HepG2 (cell line): Measurements from ENCODE around the gene MEI1. TPM values are rescaled to one million over a fixed set of nuclear protein-coding genes. Genes with fewer than 3 reads are reported as not detected.

Experiments
- ATF7-NPFF ChIP-seq: sonication (generic); formaldehyde crosslinking; IDR thresholded peaks from 2 replicates; pipeline ENCODE4 v1.8.1; 2023; ENCODE audit warnings: mild to moderate bottlenecking, low read depth, missing genetic modification reagents, moderate library complexity
- ELK4 ChIP-seq: sonication (generic); formaldehyde crosslinking; IDR thresholded peaks from 2 replicates; pipeline ENCODE4 v1.9.0; 2021; ENCODE audit warnings: missing genetic modification reagents, borderline replicate concordance
- FIP1L1 ChIP-seq: fragments of 200-400 bp; formaldehyde crosslinking; IDR thresholded peaks from 2 replicates; pipeline ENCODE4 v1.6.1; 2018; ENCODE audit warnings: low read depth, mild to moderate bottlenecking, low read length, moderate library complexity, borderline replicate concordance; ENCODE audit not compliant: insufficient read depth
- HNF4A ChIP-seq: sonication (generic); formaldehyde crosslinking; IDR thresholded peaks from 2 replicates; pipeline ENCODE4 v1.4.0; 2020; ENCODE audit warnings: missing genetic modification reagents
- IRF2 ChIP-seq: IDR thresholded peaks from 2 replicates; pipeline ENCODE4 v1.6.1; 2018; ENCODE audit warnings: missing genetic modification reagents, missing compliant biosample characterization
- JUNB ChIP-seq: sonication (generic); formaldehyde crosslinking; IDR thresholded peaks from 2 replicates; pipeline ENCODE4 v1.8.0; 2022; ENCODE audit warnings: missing genetic modification reagents, mild to moderate bottlenecking, borderline replicate concordance
- KLF15 ChIP-seq: sonication (generic); formaldehyde crosslinking; IDR thresholded peaks from 2 replicates; pipeline ENCODE4 v1.8.1; 2023; ENCODE audit warnings: borderline replicate concordance, mild to moderate bottlenecking, inconsistent platforms, missing genetic modification reagents, mixed read lengths
- NFATC3 ChIP-seq: sonication (generic); formaldehyde crosslinking; IDR thresholded peaks from 2 replicates; pipeline ENCODE4 v1.5.1; 2020; ENCODE audit warnings: mild to moderate bottlenecking, missing genetic modification reagents
- SKIL ChIP-seq: sonication (generic); formaldehyde crosslinking; IDR thresholded peaks from 2 replicates; pipeline ENCODE4 v1.8.0; 2022; ENCODE audit warnings: missing genetic modification reagents, mild to moderate bottlenecking, moderate library complexity, borderline replicate concordance
- SMC3 ChIP-seq: IDR thresholded peaks from 2 replicates; pipeline ENCODE4 v1.6.1; 2011; ENCODE audit warnings: low read length, improper control_type of control experiment
- YEATS2 ChIP-seq: sonication (generic); formaldehyde crosslinking; IDR thresholded peaks from 2 replicates; pipeline ENCODE4 v1.4.0; 2020; ENCODE audit warnings: missing genetic modification reagents, borderline replicate concordance
- ZMAT5 ChIP-seq: sonication (generic); formaldehyde crosslinking; IDR thresholded peaks from 2 replicates; pipeline ENCODE4 v1.5.0; 2020; ENCODE audit warnings: mild to moderate bottlenecking, low read depth, missing genetic modification reagents, borderline replicate concordance
- ZNF101 ChIP-seq: sonication (generic); formaldehyde crosslinking; IDR thresholded peaks from 2 replicates; pipeline ENCODE4 v1.4.0; 2020; ENCODE audit warnings: mild to moderate bottlenecking, low read depth, missing genetic modification reagents, borderline replicate concordance
- ZNF264 ChIP-seq: sonication (generic); formaldehyde crosslinking; IDR thresholded peaks from 2 replicates; pipeline ENCODE4 v1.4.0; 2020; ENCODE audit warnings: missing genetic modification reagents
- ZNF3 ChIP-seq: IDR thresholded peaks from 2 replicates; pipeline ENCODE4 v1.7.0; 2017; ENCODE audit warnings: inconsistent platforms
- ZNF30 ChIP-seq: sonication (generic); formaldehyde crosslinking; IDR thresholded peaks from 2 replicates; pipeline ENCODE4 v1.5.0; 2020; ENCODE audit warnings: mild to moderate bottlenecking, missing genetic modification reagents
- ZNF446 ChIP-seq: sonication (generic); formaldehyde crosslinking; IDR thresholded peaks from 2 replicates; pipeline ENCODE4 v1.5.0; 2020; ENCODE audit warnings: mild to moderate bottlenecking, missing genetic modification reagents
- ZNF513 ChIP-seq: sonication (generic); formaldehyde crosslinking; conservative IDR thresholded peaks from 2 replicates; pipeline ENCODE4 v1.5.0; 2020; ENCODE audit warnings: missing genetic modification reagents
- ZNF776 ChIP-seq: sonication (generic); formaldehyde crosslinking; IDR thresholded peaks from 2 replicates; pipeline ENCODE4 v1.4.0; 2020; ENCODE audit warnings: mild to moderate bottlenecking, missing genetic modification reagents
- polyA plus RNA-seq, 8 experiments: library from polyadenylated mRNA; depleted of rRNA in 3 of 8; stranded (reverse) in 7 of 8; unstranded in 1 of 8; fragments of >200 nt; fragmentation: Illumina TruSeq in 4 of 8; extraction: Trizol in 4 of 8; gene quantifications; 2 replicates each; pipeline versions ENCODE4 v1.2.1 to v1.2.3, GENCODE V29; 2011 to 2016; ENCODE audit warnings: low read depth in 4 of 8, missing spikeins in 1 of 8, mixed read lengths in 1 of 8; ENCODE audit not compliant: insufficient read depth in 1 of 8
- total RNA-seq, 5 experiments: library from RNA; depleted of rRNA; stranded (reverse); fragments of >200 nt; fragmentation: Illumina TruSeq; extraction: Trizol; gene quantifications; 2 replicates each; pipeline ENCODE4 v1.2.3, GENCODE V29; 2016; ENCODE audit warnings: low read depth in 1 of 5
- TF ChIP-seq, protein P1 (sequence below): sonication (generic); formaldehyde crosslinking; IDR thresholded peaks from 2 replicates; pipeline ENCODE4 v1.8.0; 2023; ENCODE audit warnings: mild to moderate bottlenecking, missing genetic modification reagents
- TF ChIP-seq, protein P2 (sequence below): IDR thresholded peaks from 2 replicates; pipeline ENCODE4 v1.6.1; 2016; ENCODE audit warnings: control low read depth

The MEI1 gene
- total and polyA plus RNA-seq, 2 of the 13 experiments (the other 11 are each of a cell fraction or from before 2014, with no cell fraction given) = 0.75 to 1.9 TPM

DNA sequence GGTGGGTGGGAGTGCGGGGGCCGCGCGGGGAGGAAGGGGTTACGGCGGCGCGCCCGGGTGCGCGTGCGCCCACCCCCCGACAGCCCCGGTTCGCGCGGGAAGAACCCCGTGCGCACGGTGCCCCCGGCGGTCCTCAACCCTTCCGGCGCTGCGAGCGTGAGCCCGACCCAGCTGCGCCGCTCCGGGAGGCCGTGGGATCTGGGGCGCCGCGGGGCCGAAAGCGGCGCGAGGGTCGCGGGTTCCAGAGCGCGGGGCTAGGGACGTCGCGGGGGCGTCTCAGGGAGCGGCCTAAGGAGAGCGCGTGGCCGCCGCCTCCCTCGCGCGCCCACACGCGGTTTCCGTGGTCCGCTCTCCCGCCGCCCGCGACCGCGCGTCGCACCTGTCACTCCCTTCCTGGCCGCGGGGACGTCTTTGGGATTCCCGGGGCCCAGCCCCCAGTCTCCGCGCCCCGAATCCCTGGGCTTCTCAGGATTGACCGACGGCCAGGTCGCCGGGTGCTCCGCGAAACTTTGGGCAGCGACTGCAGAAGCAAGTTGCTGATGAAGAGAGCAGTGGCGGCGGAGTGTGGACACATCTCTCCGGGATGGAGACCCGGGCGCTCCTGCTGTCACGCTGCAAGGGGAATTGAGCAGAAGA, 134.2 kb downstream of the MEI1 start (continued):
- TF ChIP-seq ZNF513 = no peak
- TF ChIP-seq YEATS2 (CRISPR knock-in tag) = no peak; the same call in 1 of the 2 replicates
- TF ChIP-seq IRF2 (CRISPR knock-in tag) = no peak
- no peak for TF ChIP-seq ZNF264 (CRISPR knock-in tag)
- TF ChIP-seq ZNF101 (CRISPR knock-in tag) = no peak
- TF ChIP-seq JUNB (CRISPR knock-in tag) = no peak
- TF ChIP-seq ATF7-NPFF (CRISPR knock-in tag) = no peak
- TF ChIP-seq, protein P1, sequence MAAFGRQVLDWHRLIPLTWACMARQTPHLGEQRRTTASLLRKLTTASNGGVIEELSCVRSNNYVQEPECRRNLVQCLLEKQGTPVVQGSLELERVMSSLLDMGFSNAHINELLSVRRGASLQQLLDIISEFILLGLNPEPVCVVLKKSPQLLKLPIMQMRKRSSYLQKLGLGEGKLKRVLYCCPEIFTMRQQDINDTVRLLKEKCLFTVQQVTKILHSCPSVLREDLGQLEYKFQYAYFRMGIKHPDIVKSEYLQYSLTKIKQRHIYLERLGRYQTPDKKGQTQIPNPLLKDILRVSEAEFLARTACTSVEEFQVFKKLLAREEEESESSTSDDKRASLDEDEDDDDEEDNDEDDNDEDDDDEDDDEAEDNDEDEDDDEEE (CRISPR knock-in tag) = no peak
- peak; percentile 26; the same call in 1 of the 2 replicates for TF ChIP-seq ZNF30 (CRISPR knock-in tag)
- TF ChIP-seq, protein P2, sequence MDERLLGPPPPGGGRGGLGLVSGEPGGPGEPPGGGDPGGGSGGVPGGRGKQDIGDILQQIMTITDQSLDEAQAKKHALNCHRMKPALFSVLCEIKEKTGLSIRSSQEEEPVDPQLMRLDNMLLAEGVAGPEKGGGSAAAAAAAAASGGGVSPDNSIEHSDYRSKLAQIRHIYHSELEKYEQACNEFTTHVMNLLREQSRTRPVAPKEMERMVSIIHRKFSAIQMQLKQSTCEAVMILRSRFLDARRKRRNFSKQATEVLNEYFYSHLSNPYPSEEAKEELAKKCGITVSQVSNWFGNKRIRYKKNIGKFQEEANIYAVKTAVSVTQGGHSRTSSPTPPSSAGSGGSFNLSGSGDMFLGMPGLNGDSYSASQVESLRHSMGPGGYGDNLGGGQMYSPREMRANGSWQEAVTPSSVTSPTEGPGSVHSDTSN = no peak
- no peak for TF ChIP-seq FIP1L1
- no peak for TF ChIP-seq ZNF3 (CRISPR knock-in tag)
- peak; percentile 48; the same call in 1 of the 2 replicates for TF ChIP-seq KLF15
- no peak for TF ChIP-seq SMC3
- no peak for TF ChIP-seq NFATC3
- TF ChIP-seq SKIL (CRISPR knock-in tag) = peak; percentile 29; the same call in 1 of the 2 replicates
- no peak for TF ChIP-seq ZMAT5 (CRISPR knock-in tag)
- peak; percentile 47 for TF ChIP-seq ZNF776 (CRISPR knock-in tag)
- no peak for TF ChIP-seq HNF4A (CRISPR knock-in tag)
- no peak for TF ChIP-seq ELK4 (CRISPR knock-in tag)
- peak; percentile 74; the same call in 1 of the 2 replicates for TF ChIP-seq ZNF446
